Activated naive CD4-positive, alpha-beta T cell treated with anti-CD3 and anti-CD28 coated beads, Interleukin-2, amount 50 U/mL, for 72 hours (primary cell): ENCODE data around the gene SBNO2. TPM values are rescaled to one million over a fixed set of nuclear protein-coding genes. Genes with fewer than 3 reads are reported as not detected.
"Not testable (repeated sequence)": the region's sequence is repeated elsewhere in the genome, so short reads cannot be mapped to it uniquely, and the experiment has no call there.

Experiments used
- ATAC-seq, 2 donors: fragments of 150-1000 bp; cut with Tn5 transposase; 2 replicates each; pipeline ENCODE4 v1.10.0; 2021; ENCODE audit warnings: mild to moderate bottlenecking in 2 of 2, moderate library complexity in 2 of 2
- DNase-seq, 2 donors: peaks; one replicate each; pipeline ENCODE4 v3.0.0; 2021 to 2022; ENCODE audit warnings: low spot score in 2 of 2
- H3K27ac Mint-ChIP-seq, 2 donors: one replicate each; pipeline ENCODE4 v1.8.0; 2022; ENCODE audit warnings: mild to moderate bottlenecking in 2 of 2, mixed read lengths in 2 of 2
- H3K36me3 Mint-ChIP-seq, 2 donors: one replicate each; pipeline ENCODE4 v1.8.0; 2022; ENCODE audit warnings: mixed read lengths in 2 of 2
- H3K9me3 Mint-ChIP-seq, 2 donors: one replicate each; pipeline ENCODE4 v1.8.0; 2022; ENCODE audit warnings: mixed read lengths in 2 of 2
- total RNA-seq, 2 donors: library from RNA; stranded (reverse); gene quantifications; one replicate each; pipeline ENCODE4 v1.2.3, GENCODE V29; 2022

SBNO2 gene
- total RNA-seq, 2 donors from 2014 or later = 113 to 144 TPM

DNA sequence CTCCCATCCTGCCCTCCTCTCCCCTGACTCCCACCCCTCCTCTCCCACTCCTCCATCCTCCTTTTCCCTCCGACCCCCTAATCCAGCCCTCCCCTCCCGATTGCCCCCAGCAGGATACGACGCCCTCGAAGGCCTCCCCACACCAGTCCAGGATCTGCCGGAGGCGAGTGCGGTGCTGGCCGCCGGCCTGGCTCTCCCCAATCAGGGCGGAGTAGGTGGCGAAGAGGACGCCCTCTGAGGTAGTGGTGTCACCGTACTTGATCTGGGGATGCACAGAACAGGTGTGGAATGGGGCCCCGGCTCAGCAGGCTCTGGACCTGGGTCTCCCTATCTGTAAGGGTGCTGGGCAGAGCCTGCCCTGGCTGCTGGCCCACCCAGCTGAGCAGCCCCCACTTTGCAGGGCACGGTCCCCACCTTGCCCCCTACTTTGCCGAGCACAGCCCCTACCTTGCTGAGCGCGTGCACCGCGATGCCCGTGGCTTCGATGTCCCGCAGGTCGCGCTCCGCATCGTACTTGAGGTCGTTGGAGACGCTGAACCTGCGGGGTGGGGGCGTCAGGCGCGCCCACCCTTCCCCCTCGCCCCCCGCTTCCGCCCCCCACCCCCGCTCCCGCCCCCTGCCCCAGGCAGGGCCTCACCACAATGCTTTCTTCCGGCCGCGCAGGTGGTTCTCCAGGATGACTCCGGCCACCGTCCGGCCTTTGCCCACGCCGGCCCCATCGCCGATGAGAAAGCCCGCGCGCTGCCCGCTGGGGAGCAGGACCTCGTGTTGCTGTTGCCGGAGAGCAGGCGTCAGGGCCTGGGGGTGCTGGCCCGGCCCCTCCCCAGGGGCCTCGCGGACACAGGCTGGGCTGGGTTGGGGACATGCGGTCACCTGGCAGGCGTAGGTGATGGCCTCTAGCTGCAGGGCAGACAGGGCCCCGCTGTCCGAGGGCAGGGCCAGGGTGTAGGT, 51.8 kb downstream of the SBNO2 start:
- no peak for DNase-seq
- Mint-ChIP-seq H3K27ac (peak overlapping the region in 1 of 2 donors; percentile 74), H3K9me3 (no peaks in the 10 kb centered on the region), H3K36me3 (peaks cover 0 to 19% of the 10 kb centered on the region in 2 donors)
- no peak for ATAC-seq

DNA sequence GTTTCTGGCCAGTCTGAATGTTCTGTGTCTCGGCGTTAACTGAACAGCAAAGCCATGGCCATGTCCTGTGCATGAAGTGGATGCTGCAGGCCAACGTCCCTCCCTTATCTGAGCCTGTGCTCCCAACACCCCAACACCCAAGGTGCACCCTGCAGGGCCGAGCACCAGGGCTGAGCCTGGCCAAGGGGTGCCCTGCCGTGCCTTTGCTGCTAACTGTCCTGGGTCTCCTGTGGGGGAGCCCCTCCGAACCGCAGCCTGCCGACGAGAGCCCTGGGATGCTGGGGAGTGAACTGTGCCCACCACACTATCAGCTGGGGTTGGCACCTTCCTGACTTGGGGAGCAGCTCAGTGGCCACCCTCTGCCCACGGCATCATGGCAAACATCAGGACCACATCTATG, 52.7 kb downstream of the SBNO2 start:
- H3K36me3 Mint-ChIP-seq = peaks cover 0 to 13% of the 10 kb centered on the region in 2 donors
- ATAC-seq (no peak), DNase-seq (no peak)
- H3K27ac Mint-ChIP-seq = peak overlapping the region in 1 of 2 donors; percentile 50
- H3K9me3 Mint-ChIP-seq = no peaks in the 10 kb centered on the region

DNA sequence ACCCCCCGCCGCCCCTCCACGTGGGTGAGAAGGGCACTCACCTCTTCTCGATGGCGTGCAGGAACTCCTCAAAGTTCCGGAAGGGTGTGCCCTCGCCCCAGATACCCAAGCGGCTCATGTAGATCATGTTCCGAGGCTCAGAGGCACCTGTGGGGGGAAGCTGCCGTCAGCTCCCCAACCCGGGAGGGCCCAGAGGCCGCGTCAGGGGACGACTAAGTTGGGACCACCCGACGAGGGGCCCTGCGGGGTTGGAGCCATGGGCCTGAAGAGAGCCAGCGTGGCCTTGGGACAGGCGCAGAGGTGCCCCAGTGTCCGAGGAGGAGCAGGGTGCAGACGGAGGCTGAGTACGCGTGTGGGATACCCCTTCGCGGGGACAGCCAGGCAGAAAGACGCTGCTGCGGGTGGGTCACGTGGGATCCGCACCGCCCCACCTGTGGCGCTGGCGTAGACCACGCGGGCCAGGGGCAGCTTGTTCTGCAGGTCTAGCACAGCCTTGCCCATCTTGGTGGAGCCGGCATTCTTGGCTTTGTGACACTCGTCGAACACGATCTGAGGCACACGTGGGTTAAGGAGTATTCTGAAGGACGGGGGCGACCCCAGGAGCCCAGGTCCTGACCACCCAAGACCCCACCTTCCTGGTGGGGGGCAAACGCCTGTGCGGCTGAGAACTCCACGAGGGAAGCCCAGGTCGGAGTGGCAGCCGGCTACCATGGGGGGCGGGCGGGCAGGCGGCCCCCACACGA, 54.4 kb downstream of the SBNO2 start:
- no peak for ATAC-seq
- Mint-ChIP-seq H3K9me3 (no peaks in the 10 kb centered on the region), H3K36me3 (peaks cover 0 to 13% of the 10 kb centered on the region in 2 donors)

DNA sequence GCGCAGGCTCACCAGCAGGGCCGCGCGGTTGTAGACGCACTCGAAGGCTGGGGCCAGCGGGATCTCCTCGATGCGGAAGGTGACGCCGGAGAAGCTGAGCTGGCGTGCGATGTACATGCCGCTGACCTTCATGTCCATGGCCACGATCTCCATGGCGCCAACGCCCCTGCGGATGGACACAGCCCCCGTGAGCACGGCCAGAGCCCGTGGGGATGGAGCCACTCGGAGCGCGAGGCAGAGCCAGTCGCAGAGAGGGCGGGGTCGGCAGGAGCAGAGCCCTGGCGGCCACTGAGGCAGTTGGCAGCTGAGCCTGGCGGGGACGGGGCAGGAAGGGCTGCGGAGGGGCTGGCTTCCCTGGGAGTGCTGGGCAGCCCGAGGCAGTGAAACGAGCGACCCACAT, 55.1 kb downstream of the SBNO2 start:
- Mint-ChIP-seq H3K36me3 (peaks cover 0 to 13% of the 10 kb centered on the region in 2 donors), H3K9me3 (no peaks in the 10 kb centered on the region), H3K27ac (peak overlapping the region; percentile 63 to 81)
- no peak for ATAC-seq
- no peak for DNase-seq

More for the DNA sequence above, 54.4 kb downstream of the SBNO2 start:
- no peak for DNase-seq
- H3K27ac Mint-ChIP-seq = no peak overlapping the region

DNA sequence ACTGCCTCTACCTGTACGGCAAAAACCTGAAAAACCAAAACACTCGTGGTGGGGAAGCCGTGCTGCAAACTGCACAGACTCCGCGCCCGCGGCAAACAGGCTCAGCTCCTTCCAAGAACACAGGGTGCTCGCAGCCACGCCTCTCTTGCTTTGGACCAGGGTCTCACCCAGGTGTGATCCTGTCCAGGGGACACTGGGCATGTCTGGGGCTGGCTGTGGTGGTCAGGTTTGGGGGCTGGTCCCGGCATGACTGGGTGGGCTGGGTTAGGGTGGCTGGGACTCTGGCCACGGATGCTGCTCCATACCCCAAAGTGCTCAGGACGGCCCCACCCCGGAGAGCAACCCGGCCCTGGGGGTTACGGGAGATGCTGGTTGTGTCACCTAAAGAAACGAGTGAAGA, 56.4 kb downstream of the SBNO2 start:
- DNase-seq (no peak), ATAC-seq (no peak)
- peaks cover 0 to 13% of the 10 kb centered on the region in 2 donors for H3K36me3 Mint-ChIP-seq
- H3K9me3 Mint-ChIP-seq = no peaks in the 10 kb centered on the region
- H3K27ac Mint-ChIP-seq = peak overlapping the region; percentile 63 to 81

DNA sequence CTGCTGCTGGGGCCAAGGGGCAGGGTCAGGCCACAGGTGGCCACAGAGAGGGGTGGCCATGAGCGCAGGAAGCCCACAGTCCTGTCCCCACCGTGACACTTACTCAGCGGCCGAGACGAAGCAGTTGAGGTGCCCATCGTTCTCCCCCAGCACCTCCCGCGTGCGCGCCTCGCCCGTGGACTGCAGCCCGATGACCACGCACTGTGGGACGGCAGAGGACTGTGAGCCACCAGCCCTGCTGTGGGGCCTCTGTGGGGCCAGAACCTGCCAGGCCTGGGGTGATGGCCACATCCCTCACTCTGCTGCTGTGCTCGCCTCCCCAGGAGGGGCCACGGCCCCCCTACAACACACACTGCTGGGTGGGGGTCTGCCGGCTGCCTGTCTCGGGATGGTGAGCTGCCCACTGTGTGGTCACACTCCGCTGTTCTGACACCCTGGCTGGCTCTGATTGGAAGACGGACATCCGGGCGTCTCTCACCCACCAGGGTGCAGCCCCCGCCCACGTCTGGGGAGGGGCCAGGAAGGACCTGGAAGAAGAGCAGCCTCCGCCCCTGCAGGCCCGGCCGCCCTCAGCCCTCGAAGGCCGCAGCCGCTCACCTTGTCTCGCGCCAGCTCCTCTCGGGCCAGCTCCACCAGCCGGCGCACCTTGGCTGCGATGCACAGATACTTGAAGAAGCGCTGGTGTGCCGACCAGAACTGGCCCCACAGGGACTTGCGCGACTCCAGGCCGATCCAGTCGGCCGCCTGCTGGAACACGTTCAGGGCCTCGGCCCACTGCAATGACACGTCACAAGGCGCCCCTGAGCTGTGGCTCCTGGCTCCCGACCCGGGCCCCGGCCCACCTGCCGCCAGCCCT, 57.1 kb downstream of the SBNO2 start:
- Mint-ChIP-seq H3K36me3 (peaks cover 0 to 13% of the 10 kb centered on the region in 2 donors), H3K27ac (no peak overlapping the region), H3K9me3 (no peaks in the 10 kb centered on the region)
- no peak for DNase-seq
- no peak for ATAC-seq

DNA sequence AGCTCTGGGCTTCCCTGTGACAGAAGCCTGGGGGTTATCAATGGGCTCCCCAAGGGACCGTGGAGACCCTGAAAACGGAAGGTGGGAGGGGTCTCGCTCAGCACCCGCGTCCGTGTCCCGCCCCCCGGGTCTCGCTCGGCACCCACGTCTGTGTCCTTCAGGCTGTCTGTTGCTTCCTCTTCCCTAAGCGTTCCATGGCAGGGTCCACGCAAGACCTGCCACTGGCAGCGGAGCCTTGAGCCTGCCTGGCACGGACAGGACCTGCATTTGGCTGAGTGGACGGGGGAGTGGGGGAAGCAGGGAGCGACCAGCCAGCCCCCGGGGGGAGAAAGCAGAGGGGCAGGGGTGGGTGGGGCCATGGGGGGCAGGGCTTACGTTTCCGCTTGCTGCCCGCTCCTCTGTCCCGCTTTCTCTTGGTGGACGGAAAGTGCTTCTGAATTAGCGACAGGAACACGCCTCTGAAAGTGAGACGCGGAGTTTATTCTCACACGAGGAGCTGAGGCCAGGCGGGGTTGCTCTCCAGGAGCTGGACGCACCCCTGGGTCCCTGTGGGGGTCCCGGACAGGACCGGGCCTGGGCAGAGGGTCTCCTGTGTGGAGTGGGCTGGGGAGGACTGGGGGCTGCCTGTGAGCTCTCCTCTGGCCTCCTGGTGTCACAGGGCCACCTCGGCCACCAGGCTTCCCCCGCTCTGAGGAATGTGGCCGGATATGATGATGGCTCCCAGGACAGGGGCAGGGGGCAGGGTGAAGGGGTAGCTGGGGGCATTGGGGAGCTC, 58.2 kb downstream of the SBNO2 start:
- Mint-ChIP-seq H3K36me3 (peaks cover 0 to 7% of the 10 kb centered on the region in 2 donors), H3K9me3 (no peaks in the 10 kb centered on the region), H3K27ac (peak overlapping the region in 1 of 2 donors; percentile 36)
- ATAC-seq = no peak
- no peak for DNase-seq

DNA sequence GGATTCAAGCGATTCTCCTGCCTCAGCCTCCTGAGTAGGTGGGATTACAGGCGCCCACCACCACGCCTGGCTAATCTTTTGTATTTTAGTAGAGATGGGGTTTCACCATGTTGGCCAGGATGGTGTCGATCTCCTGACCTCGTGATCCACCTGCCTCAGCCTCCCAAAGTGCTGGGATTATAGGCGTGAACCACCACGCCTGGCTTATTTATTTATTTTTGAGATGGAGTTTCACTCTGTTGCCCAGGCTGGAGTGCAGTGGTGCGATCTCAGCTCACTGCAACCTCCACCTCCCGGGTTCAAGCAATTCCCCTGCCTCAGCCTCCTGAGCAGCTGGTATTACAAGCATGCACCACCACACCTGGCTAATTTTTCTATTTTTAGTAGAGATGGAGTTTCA, 59.3 kb downstream of the SBNO2 start:
- H3K36me3 Mint-ChIP-seq, ATAC-seq, DNase-seq, H3K9me3 Mint-ChIP-seq: not testable (repeated sequence)
- peak overlapping the region; percentile 51 to 72 for H3K27ac Mint-ChIP-seq

DNA sequence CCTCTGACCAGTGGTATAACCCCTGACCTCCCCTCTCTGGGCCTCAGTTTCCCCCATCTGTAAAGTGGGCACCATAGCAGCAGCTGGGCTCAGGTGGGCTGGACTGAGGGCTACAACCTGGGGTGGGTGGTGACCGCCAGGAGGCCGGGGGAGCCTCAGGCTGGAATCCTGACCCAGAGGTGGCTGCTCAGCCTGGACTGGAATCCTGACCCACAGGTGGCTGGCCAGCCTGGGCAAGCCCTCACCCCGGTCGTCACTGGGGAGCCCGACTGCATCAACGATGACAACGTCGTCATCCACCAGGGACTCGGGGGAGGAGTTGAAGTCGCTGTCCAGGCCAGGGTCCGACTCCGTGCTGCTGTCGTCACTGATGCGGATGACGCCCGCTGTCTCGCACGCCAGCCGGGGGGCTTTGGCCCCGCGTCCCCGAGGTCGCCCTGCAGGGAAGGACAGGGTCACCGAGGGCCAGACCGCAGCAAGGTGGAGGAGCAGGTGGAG, 60.0 kb downstream of the SBNO2 start:
- DNase-seq (no peak), ATAC-seq (no peak)
- peak overlapping the region in 1 of 2 donors; percentile 32 for H3K27ac Mint-ChIP-seq
- H3K9me3 Mint-ChIP-seq = no peaks in the 10 kb centered on the region
- H3K36me3 Mint-ChIP-seq = peaks cover 0 to 7% of the 10 kb centered on the region in 2 donors

DNA sequence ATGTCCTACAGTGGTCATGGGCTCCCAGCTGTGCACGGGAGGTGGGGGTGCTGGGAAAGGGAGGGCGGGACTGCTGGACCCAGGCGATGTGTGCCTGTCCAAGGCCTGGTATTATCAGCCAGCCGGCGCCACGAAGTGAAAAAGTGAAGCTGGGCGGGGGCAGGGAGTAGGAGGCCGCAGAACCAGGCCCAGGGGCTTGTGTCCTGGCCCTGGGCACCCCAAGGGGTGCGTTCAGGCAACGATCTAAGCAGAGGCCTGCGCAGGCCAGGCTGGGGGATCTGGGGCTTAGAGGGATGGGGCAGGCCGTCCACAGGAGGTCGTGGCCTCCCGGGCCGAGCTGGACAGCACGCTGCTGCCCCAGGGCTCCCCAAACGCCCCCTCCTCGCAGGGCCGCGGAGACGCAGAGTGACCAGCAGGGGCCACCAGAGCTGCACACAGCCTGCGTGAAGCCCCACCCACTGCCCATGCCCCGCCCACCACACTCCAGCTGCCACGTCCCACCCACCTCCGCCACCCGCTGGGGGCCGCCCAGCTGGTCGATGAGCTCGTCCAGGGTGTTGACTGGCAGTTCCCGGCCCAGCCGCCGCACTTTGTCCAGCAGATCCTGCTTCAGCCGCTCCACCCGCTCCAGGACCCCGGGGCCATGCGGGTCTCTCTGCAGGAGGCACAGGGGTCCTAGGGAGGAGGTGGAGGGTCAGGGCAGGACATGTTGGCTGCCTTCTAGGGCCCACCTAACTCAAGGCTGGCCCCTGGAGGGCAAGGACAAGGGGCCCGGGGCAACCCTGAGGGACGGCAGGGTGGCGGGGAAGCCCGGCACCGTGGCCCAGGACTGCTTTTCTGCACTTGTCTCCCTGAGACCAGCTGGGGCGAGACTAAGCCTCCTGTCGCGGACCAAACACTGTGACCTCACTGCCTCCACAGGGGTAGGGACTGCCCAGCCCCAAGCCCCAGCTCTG, 60.8 kb downstream of the SBNO2 start:
- no peaks in the 10 kb centered on the region for H3K9me3 Mint-ChIP-seq
- peaks cover 0 to 3% of the 10 kb centered on the region in 2 donors for H3K36me3 Mint-ChIP-seq
- DNase-seq (peak in 1 of 2 donors; percentile 81), ATAC-seq (peak; percentile 56 to 70)
- peak overlapping the region; percentile 32 to 44 for H3K27ac Mint-ChIP-seq

DNA sequence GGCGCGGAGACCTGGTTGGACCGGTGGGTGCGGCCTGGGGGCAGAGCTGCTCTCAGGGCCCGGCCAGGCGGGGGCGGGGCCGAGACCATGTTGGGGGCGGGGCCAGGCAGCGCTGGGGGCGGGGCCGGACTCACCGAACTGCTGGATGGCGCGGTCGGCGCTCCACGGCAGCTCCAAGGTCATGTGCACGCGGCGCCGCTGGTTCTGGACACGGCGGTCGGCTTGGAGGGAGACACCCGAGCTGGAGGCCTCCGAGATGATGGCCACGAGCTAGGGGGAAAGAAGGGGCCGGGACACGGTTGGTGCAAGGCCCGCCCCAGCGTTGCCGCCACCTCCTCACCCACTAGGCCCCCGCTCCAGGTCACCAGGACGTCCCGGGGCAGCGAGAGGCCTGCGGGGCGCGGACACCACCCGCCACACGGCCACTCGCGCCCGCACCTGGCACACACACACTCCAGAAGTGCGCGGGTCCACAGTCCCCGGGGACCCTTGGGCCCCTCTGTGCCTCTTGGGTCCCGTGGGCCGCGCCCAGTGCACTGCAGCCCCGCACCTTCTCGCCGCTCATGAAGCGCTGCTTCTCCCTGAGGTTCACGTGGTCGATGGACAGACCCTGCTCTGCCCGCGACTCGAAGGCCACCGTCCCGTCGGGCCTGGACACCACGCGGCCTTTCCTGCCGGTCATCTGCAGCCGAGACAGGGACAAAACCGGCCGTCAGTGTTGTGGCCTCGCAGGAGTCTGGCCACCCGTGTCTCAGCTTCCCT, 61.6 kb downstream of the SBNO2 start:
- ATAC-seq = no peak
- Mint-ChIP-seq H3K9me3 (no peaks in the 10 kb centered on the region), H3K27ac (peak overlapping the region; percentile 32 to 77), H3K36me3 (no peaks in the 10 kb centered on the region)
- DNase-seq = no peak

DNA sequence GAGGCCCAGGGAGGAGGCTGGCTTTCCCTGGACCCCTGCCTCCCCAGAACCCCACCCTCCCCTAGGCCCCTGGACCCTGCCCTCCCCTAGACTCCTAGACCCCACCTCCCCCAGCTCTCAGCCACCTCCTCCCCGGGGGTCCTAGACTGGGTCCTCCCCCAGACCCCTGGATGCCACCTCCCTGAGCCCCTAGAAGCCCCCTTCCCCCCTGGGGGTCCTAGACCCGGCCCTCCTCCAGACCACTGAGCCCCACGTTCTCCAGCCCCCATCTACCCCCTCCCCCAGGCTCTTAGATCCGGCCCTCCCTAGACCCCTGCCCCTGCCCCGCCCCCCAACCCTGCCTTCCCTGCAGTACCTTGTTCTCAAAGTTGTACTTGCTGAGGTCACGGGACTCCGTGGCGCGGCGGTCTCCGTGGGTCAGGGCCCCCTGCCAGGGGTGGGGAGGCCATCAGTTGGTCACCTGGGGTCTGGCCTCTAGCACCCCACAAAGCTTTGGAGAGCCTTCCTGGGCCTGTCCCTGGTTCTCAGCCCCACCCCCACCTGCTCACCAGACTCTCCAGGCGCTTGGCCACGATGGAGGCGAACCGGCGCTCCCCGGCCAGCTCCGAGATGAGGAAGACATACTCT, 62.3 kb downstream of the SBNO2 start:
- DNase-seq = no peak
- ATAC-seq = no peak
- Mint-ChIP-seq H3K27ac (no peak overlapping the region), H3K36me3 (no peaks in the 10 kb centered on the region), H3K9me3 (no peaks in the 10 kb centered on the region)

DNA sequence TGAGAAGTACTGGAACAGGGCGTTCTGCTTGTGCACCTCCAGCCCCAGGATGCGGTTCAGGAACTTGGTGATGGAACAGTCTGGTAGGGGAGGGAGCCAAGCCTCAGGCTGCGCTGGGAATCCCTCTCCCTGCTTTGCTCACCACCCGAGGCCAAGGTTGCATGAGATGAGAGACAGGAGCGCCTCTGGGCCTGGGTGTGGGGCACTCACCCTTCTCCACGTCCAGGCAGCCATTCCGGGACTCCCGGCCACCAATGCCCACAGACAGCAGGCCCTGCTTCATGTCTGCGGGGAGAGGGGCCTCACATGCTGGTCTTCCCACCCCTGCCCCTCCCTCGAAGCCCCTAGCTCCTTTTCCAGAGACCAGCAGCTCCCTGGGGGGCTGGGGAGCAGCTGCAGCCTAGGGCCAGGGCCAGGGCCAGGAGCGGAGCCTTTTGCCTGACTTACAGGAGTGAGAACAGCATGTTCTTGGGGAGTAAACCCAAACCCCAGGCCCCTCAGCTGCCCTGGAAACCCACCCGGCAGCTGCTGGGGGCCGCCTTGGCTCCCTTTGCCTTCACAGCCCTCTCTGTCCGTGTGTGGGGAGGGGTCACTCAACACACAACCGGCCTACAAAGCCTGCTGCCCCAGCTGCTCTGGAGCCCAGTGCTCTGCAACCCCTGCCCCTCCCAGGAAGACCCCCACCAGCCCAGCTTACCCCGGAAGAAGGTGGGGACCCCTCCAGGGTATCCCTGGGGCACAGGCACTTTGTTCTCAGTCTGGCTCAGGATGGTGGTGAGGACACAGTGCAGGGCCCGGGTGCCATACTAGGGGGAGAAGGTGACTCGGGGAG, 63.0 kb downstream of the SBNO2 start:
- ATAC-seq = no peak
- Mint-ChIP-seq H3K36me3 (no peaks in the 10 kb centered on the region), H3K9me3 (no peaks in the 10 kb centered on the region), H3K27ac (no peak overlapping the region)
- no peak for DNase-seq
